ENCODE results near the gene CIC.
"Not testable (repeated sequence)": the region's sequence is repeated elsewhere in the genome, so short reads cannot be mapped to it uniquely, and the experiment has no call there.

Gene CIC

GRCh38 chr19:42254850-42255765 lies 13.9 kb upstream of the CIC start, which contains the start of gene ERF:
ERF (minus strand) TSS chr19:42255128; CDS start chr19:42254999, 129 bp downstream.
- peak within 1 kb of the TSS; percentile 98 for H3K4me3 ChIP-seq (ENCODE audit: low read depth, low read length)
- peak; percentile 92 for DNase-seq (ENCODE audit: low read depth, low spot score)
- TF ChIP-seq CTCF (IDR thresholded peaks at IDR 0.05; ENCODE audit: low read depth, low read length), result no peak
- in situ Hi-C loops (cut with HindIII; ENCODE audit: low sequenced_read_pairs), result no loop called here

- peak; percentile 54 for DNase-seq (ENCODE audit: low read depth, low spot score)
Measured at GRCh38 chr19:42255766-42256745, 13.0 kb upstream of the CIC start.

GRCh38 chr19:42257842-42258241 lies 11.2 kb upstream of the CIC start:
- H3K4me3 ChIP-seq (ENCODE audit: low read depth, low read length); in situ Hi-C loops (cut with HindIII; ENCODE audit: low sequenced_read_pairs); DNase-seq (ENCODE audit: low read depth, low spot score): not testable (repeated sequence)

More at GRCh38 chr19:42255766-42256745, 13.0 kb upstream of the CIC start:
- in situ Hi-C loops (cut with HindIII; ENCODE audit: low sequenced_read_pairs), result no loop called here
- peak overlapping the region; percentile 53 for H3K4me3 ChIP-seq (ENCODE audit: low read depth, low read length)
- TF ChIP-seq CTCF (IDR thresholded peaks at IDR 0.05; ENCODE audit: low read depth, low read length), result no peak

- DNase-seq (ENCODE audit: low read depth, low spot score), result no peak
- no peak for TF ChIP-seq CTCF (IDR thresholded peaks at IDR 0.05; ENCODE audit: low read depth, low read length)
- in situ Hi-C loops (cut with HindIII; ENCODE audit: low sequenced_read_pairs), result no loop called here
- H3K4me3 ChIP-seq (ENCODE audit: low read depth, low read length), result no peak overlapping the region
Measured at GRCh38 chr19:42261763-42262162, 7.3 kb upstream of the CIC start.

- H3K4me3 ChIP-seq (ENCODE audit: low read depth, low read length); in situ Hi-C loops (cut with HindIII; ENCODE audit: low sequenced_read_pairs); DNase-seq (ENCODE audit: low read depth, low spot score): not testable (repeated sequence)
Measured at GRCh38 chr19:42266105-42266504, 2.9 kb upstream of the CIC start.

GRCh38 chr19:42266928-42267603 lies 2.0 kb upstream of the CIC start:
- in situ Hi-C loops (cut with HindIII; ENCODE audit: low sequenced_read_pairs); DNase-seq (ENCODE audit: low read depth, low spot score); H3K4me3 ChIP-seq (ENCODE audit: low read depth, low read length): not testable (repeated sequence)

GRCh38 chr19:42267644-42268141 lies 1.4 kb upstream of the CIC start:
- DNase-seq (ENCODE audit: low read depth, low spot score), result no peak
- in situ Hi-C loops (cut with HindIII; ENCODE audit: low sequenced_read_pairs), result no loop called here
- peak overlapping the region; percentile 81 for H3K4me3 ChIP-seq (ENCODE audit: low read depth, low read length)
- no peak for TF ChIP-seq CTCF (IDR thresholded peaks at IDR 0.05; ENCODE audit: low read depth, low read length)
